Uterus (tissue), 2 donors: ENCODE measurements around the gene MAML2.
"Not testable (repeated sequence)": the region's sequence is repeated elsewhere in the genome, so short reads cannot be mapped to it uniquely, and the experiment has no call there.

Experiments
- POLR2A ChIP-seq, 2 donors: fragments of 450-650 bp; IDR thresholded peaks; one replicate each; pipeline ENCODE4 v1.6.1; 2016; ENCODE audit warnings: antibody characterized with exemption in 2 of 2, mild to moderate bottlenecking in 1 of 2, moderate library complexity in 1 of 2
- TF ChIP-seq, protein P1 (sequence below), 4 experiments: fragments of 200-600 bp in 2 of 4; fragments of 450-650 bp in 2 of 4; sonication (generic) in 2 of 4; IDR thresholded peaks; one replicate each; pipeline ENCODE4 v1.5.1; 2016 to 2019; ENCODE audit warnings: antibody characterized with exemption in 4 of 4, mild to moderate bottlenecking in 2 of 4, moderate library complexity in 1 of 4

DNA sequence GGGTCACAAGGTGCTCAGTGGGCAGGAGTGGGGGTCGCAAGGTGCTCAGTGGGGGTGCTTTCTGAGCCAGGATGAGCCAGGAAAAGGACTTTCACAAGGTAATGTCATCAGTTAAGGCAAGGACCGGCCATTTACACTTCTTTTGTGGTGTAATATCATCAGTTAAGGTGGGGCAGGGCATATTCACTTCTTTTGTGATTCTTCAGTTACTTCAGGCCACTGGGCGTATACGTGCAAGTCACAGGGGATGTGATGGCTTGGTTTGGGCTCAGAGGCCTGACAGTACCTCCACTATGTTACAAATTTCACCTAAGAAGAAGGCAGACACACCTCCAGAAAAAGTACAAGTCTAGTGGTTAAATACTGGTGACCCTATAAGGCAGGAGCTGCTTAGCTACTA is 162.1 kb downstream of the MAML2 start:
- TF ChIP-seq, protein P1, sequence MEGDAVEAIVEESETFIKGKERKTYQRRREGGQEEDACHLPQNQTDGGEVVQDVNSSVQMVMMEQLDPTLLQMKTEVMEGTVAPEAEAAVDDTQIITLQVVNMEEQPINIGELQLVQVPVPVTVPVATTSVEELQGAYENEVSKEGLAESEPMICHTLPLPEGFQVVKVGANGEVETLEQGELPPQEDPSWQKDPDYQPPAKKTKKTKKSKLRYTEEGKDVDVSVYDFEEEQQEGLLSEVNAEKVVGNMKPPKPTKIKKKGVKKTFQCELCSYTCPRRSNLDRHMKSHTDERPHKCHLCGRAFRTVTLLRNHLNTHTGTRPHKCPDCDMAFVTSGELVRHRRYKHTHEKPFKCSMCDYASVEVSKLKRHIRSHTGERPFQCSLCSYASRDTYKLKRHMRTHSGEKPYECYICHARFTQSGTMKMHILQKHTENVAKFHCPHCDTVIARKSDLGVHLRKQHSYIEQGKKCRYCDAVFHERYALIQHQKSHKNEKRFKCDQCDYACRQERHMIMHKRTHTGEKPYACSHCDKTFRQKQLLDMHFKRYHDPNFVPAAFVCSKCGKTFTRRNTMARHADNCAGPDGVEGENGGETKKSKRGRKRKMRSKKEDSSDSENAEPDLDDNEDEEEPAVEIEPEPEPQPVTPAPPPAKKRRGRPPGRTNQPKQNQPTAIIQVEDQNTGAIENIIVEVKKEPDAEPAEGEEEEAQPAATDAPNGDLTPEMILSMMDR (IDR thresholded peaks at IDR 0.05) = not testable (repeated sequence)
- TF ChIP-seq POLR2A (IDR thresholded peaks at IDR 0.05) = not testable (repeated sequence)
